PC-3 (cell line): Measurements from ENCODE around the gene DNAJC5.

Experiments used
- EZH2 ChIP-seq: fragments of 300-600 bp; sonication (generic); IDR thresholded peaks from one replicate; pipeline ENCODE4 v1.6.1; 2017; ENCODE audit warnings: antibody characterized with exemption, mild to moderate bottlenecking, low read length; ENCODE audit not compliant: unreplicated experiment
- EZH2phosphoT487 ChIP-seq: fragments of 300-600 bp; sonication (generic); IDR thresholded peaks from 2 replicates; pipeline ENCODE4 v1.6.1; 2018; ENCODE audit warnings: mild to moderate bottlenecking, antibody characterized with exemption, low read length, borderline replicate concordance
- TF ChIP-seq, protein P1 (sequence below): fragments of 300-600 bp; sonication (generic); conservative IDR thresholded peaks from 2 replicates; pipeline ENCODE4 v1.5.1; 2017; ENCODE audit warnings: antibody characterized with exemption, low read depth, mild to moderate bottlenecking, low read length

DNA sequence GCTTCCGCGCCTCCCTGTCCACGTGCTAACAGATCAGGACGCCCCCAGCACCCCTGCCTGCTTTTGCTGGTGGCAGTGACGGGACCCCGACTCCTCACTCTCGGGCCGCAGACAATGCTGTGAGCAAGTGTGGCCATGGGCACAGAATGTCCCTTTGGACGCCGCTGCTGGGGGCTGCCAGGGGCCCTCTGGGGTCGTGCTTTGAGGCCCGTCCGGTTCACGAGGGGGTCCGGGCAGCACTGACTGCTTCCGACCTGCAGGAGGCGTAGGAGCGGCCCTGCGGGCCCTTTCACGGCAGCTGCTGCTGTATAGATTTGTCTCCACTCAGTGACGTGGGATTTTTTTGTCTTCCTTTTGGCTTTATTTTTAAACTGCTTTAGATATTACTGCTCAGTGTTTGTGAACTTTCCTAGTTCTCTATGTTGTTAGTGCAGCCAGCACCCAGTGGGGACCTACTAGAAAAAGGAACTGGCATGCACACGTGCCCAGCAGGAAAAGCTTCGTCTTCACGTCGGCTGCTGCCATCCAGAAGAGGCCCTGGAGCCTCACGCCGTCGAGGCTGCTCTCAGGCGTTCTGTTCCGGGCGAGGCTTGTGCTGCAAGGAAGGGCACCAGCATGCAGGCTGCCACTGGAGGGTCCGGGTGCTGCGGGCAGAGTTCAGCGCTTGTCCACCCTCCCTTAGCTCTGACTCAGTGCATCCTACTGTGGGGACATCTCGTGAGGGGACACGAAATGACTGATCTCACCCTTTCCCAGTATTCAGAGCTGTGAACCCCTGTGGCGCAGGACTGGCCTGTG is 39.5 kb downstream of the DNAJC5 start:
- no peak for TF ChIP-seq EZH2phosphoT487
- no peak for TF ChIP-seq EZH2
- TF ChIP-seq, protein P1, sequence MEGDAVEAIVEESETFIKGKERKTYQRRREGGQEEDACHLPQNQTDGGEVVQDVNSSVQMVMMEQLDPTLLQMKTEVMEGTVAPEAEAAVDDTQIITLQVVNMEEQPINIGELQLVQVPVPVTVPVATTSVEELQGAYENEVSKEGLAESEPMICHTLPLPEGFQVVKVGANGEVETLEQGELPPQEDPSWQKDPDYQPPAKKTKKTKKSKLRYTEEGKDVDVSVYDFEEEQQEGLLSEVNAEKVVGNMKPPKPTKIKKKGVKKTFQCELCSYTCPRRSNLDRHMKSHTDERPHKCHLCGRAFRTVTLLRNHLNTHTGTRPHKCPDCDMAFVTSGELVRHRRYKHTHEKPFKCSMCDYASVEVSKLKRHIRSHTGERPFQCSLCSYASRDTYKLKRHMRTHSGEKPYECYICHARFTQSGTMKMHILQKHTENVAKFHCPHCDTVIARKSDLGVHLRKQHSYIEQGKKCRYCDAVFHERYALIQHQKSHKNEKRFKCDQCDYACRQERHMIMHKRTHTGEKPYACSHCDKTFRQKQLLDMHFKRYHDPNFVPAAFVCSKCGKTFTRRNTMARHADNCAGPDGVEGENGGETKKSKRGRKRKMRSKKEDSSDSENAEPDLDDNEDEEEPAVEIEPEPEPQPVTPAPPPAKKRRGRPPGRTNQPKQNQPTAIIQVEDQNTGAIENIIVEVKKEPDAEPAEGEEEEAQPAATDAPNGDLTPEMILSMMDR, result peak; percentile 47; the same call in 1 of the 2 replicates
